GM18909 (cell line): ENCODE data around the gene XRCC4.
A peak's percentile ranks its signal among the peaks of the same experiment; 100 is the strongest.
"Not testable (repeated sequence)": the region's sequence is repeated elsewhere in the genome, so short reads cannot be mapped to it uniquely, and the experiment has no call there.

Experiments
- ATAC-seq: cut with Tn5 transposase; IDR thresholded peaks from one replicate; pipeline ENCODE4 v1.9.1; 2021; ENCODE audit warnings: mild to moderate bottlenecking; ENCODE audit not compliant: unreplicated experiment, poor library complexity

XRCC4 gene

GRCh38 chr5:83076742-83077661 lies at the start of gene XRCC4, which contains the start of gene TMEM167A:
XRCC4 (plus strand) TSS chr5:83077547; CDS start chr5:83104920, 27,373 bp downstream.
TMEM167A (minus strand) TSS chr5:83077394; CDS start chr5:83077323, 71 bp downstream.
- ATAC-seq = peak; percentile 99

- ATAC-seq = no peak
Observed at GRCh38 chr5:83029912-83030311, 47.4 kb upstream of the XRCC4 start.

DNA sequence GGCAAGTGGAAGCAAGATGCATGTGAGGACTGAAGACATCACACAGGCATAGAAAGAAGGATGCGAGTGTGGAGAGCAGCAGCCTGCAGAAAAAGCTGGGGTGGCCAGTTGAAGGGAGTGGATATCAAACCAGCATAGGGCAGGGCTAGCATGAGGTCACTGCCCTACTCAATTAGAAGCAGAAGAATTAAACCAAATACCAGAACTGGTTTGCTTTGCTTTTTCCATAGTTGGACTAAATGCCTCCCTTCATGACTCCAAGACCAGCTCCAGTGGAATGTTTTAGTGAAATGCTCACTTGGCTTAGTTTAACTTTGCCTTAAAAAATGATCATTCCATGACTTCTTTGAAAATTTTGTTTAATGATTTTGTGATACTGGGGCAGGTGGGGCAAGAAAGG lies 46.0 kb upstream of the XRCC4 start:
- no peak for ATAC-seq

- no peak for ATAC-seq
Observed at GRCh38 chr5:83034036-83034435, 43.3 kb upstream of the XRCC4 start.

- no peak for ATAC-seq
Observed at GRCh38 chr5:83034528-83035207, 42.7 kb upstream of the XRCC4 start.

- no peak for ATAC-seq
Observed at GRCh38 chr5:83035373-83036100, 41.8 kb upstream of the XRCC4 start.

- ATAC-seq = no peak
Observed at GRCh38 chr5:83036991-83037575, 40.3 kb upstream of the XRCC4 start.

- no peak for ATAC-seq
Observed at GRCh38 chr5:83038924-83039323, 38.4 kb upstream of the XRCC4 start.

DNA sequence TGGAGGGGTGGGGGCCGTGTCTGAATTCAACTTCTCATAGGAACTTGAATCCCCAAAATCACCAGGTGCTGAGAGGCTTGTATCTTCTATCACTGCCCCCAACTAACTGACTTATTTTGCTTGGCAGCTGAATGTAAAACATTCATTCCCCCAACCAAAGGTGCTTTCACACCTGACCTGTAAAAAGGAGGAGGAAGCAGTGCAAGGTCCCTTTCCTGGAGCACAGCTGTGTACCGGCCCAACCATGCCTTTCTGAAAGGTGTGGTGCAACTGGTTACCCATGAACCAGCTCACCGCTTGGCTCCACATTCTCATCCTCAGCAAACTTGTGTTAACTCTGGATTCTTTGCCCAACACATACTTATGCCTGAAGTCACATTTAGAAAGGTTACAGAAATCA lies 34.8 kb upstream of the XRCC4 start:
- no peak for ATAC-seq

GRCh38 chr5:83044926-83045325 lies 32.4 kb upstream of the XRCC4 start:
- no peak for ATAC-seq

GRCh38 chr5:83048277-83048676 lies 29.1 kb upstream of the XRCC4 start:
- ATAC-seq = no peak

GRCh38 chr5:83048811-83049210 lies 28.5 kb upstream of the XRCC4 start:
- ATAC-seq = no peak

- ATAC-seq = no peak
Observed at GRCh38 chr5:83049370-83049885, 27.9 kb upstream of the XRCC4 start.

DNA sequence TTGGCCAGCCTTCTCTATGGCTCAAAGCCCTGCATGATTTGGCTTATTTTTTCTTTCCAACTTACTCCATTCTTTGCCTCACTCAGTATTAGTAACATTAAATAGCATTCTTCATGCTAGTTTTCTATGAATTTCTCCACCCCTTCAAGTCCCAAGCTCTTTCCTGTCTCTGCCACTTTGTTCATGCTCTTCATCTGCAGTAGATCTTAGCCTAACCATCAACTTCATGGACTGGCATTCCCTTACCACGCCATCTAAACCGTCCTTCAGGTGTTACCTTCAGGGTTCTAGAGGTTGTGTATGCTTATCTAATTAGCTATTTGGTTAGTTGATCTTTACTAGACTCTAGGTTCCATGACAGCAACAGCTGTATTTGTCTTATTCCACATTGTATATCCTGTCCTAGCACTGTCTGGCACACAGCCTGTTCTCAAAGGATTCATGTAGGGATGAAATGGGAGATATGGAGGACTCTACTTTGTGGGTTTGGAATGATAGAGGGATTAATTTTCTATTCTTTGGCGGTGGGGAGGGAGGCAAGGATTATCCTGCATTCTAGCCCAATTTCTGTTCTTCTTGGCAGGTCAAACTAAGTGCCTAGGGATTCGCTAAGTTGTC lies 26.5 kb upstream of the XRCC4 start:
- no peak for ATAC-seq

- no peak for ATAC-seq
Observed at GRCh38 chr5:83055166-83055565, 22.2 kb upstream of the XRCC4 start.

DNA sequence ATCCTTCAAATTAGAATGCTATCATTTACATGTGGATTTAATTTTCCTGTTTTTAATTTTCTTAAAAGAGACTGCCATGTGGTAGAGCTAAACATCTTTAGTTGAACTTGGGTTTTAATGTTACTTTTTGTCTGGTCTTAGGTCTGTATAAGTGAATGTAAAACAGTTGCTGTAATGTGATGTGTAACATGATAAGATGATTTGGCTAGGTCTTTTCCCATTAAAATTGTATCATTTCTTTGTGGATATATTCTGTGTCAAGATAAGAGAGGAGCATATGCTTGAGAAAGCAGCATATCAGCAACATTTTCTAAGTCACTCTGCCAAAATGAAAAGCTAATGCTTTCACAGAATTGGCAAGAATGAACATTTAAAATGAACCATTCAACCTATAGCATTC lies 18.6 kb upstream of the XRCC4 start:
- no peak for ATAC-seq

GRCh38 chr5:83059341-83059740 lies 18.0 kb upstream of the XRCC4 start:
- no peak for ATAC-seq

GRCh38 chr5:83066548-83067110 lies 10.7 kb upstream of the XRCC4 start:
- no peak for ATAC-seq

DNA sequence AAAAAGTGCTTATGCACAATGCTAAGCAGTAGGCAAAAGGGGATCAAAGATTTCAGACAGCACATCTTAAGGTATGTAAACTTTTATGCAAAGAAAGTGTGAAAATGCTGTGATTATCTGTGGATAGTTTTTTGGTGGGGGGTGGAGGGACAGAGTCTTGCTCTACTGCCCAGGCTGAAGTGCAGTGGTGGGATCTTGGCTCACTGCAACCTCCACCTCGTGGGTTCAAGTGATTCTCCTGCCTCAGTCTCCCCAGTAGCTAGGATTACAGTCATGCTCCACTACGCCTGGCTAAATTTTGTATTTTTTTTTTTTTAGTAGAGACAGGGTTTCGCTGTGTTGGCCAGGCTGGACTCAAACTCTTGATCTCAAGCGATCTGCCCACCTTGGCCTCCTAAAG lies 10.0 kb upstream of the XRCC4 start:
- ATAC-seq = not testable (repeated sequence)
